CD4-positive, alpha-beta T cell (primary cell): ENCODE data around the gene SPATA17. TPM values are rescaled to one million over a fixed set of nuclear protein-coding genes. Genes with fewer than 3 reads are reported as not detected.

ENCODE experiments used
- ATAC-seq: fragments of 200-7000 bp; cut with Tn5 transposase; one replicate; pipeline ENCODE4 v1.10.0; 2022; ENCODE audit warnings: mild to moderate bottlenecking; ENCODE audit not compliant: poor library complexity
- CTCF ChIA-PET: fragments of 350-600 bp; sonication (Branson Sonifier 250); formaldehyde crosslinking; loops from one replicate; lab custom pipeline; 2021; ENCODE audit warnings: antibody characterized with exemption, inconsistent platforms; lab: Charles Lee
- POLR2A ChIA-PET: fragments of 350-600 bp; sonication (Branson Sonifier 250); formaldehyde crosslinking; loops from one replicate; lab custom pipeline; 2021; ENCODE audit warnings: antibody characterized with exemption, inconsistent platforms; lab: Charles Lee
- DNase-seq, 14 experiments: peaks; one replicate each; pipeline ENCODE4 v3.0.0-alpha.2; 2013 to 2020; ENCODE audit warnings: mixed read lengths in 2 of 14
- H3K27ac ChIP-seq, 2 donors: one replicate each; pipeline versions ENCODE4 v1.5.1 to v1.7.0; 2013; ENCODE audit warnings: low read length in 2 of 2, low read depth in 1 of 2, mild to moderate bottlenecking in 1 of 2
- H3K27me3 ChIP-seq, 2 experiments: 1 replicate in 1 of 2; 2 replicates in 1 of 2; pipeline versions ENCODE4 v1.6.1 to v1.7.0; 2013; ENCODE audit warnings: low read length in 2 of 2, control low read depth in 1 of 2, mild to moderate bottlenecking in 1 of 2, moderate library complexity in 1 of 2; ENCODE audit not compliant: insufficient read depth in 2 of 2, control insufficient read depth in 1 of 2
- H3K36me3 ChIP-seq: one replicate; pipeline ENCODE4 v1.6.1; 2013; ENCODE audit warnings: low read length, control low read depth; ENCODE audit not compliant: insufficient read depth
- H3K4me1 ChIP-seq: one replicate; pipeline ENCODE4 v1.6.1; 2013; ENCODE audit warnings: low read length, control low read depth; ENCODE audit not compliant: insufficient read depth
- H3K4me3 ChIP-seq: one replicate; pipeline ENCODE4 v1.5.1; 2013; ENCODE audit warnings: mild to moderate bottlenecking, low read length, moderate library complexity
- H3K9me3 ChIP-seq, 2 experiments: 1 replicate in 1 of 2; 2 replicates in 1 of 2; pipeline versions ENCODE4 v1.6.1 to v1.7.0; 2013; ENCODE audit warnings: low read length in 2 of 2, mild to moderate bottlenecking in 2 of 2, control low read depth in 1 of 2, moderate library complexity in 1 of 2; ENCODE audit not compliant: control insufficient read depth in 1 of 2, insufficient read depth in 1 of 2
- H3K27ac Mint-ChIP-seq: one replicate; pipeline ENCODE4 v1.8.0; 2020; ENCODE audit warnings: mixed read lengths
- H3K27me3 Mint-ChIP-seq: one replicate; pipeline ENCODE4 v1.8.0; 2021; ENCODE audit warnings: mixed read lengths
- H3K36me3 Mint-ChIP-seq: one replicate; pipeline ENCODE4 v1.8.0; 2021; ENCODE audit warnings: low read depth, mixed read lengths
- H3K4me1 Mint-ChIP-seq: one replicate; pipeline ENCODE4 v1.8.0; 2021; ENCODE audit warnings: low read depth, mixed read lengths
- H3K4me3 Mint-ChIP-seq: one replicate; pipeline ENCODE4 v1.8.0; 2020; ENCODE audit warnings: mild to moderate bottlenecking, mixed read lengths
- H3K9me3 Mint-ChIP-seq: one replicate; pipeline ENCODE4 v1.8.0; 2020; ENCODE audit warnings: mixed read lengths
- CTCF ChIP-seq: fragments of 200-600 bp; IDR thresholded peaks from one replicate; pipeline ENCODE4 v1.8.0; 2022; ENCODE audit warnings: antibody characterized with exemption, mild to moderate bottlenecking
- intact Hi-C, 2 experiments: fragments of 100-400 bp; cut with DNase I in 1 of 2; cut with micrococcal nuclease in 1 of 2; formaldehyde crosslinking; loops; one replicate each; pipeline versions ENCODE4 v1.15.1 to v1.9.0; 2023 to 2025; cut with DNase I, micrococcal nuclease
- total RNA-seq, 174 experiments: library from RNA in 2 of 174; stranded (reverse) in 2 of 174; gene quantifications; one replicate each; pipeline ENCODE4 v1.2.3 and lab custom pipeline; 2021 to 2026

The SPATA17 gene
- total RNA-seq, 2 experiments from 2014 or later, result not detected

- no peak for ATAC-seq
Measured at GRCh38 chr1:217846733-217847132, 215.6 kb downstream of the SPATA17 start.

GRCh38 chr1:217847643-217848042, 216.5 kb downstream of the SPATA17 start:
- Mint-ChIP-seq H3K9me3 (peaks cover under 1% of the 10 kb centered on the region), H3K27me3 (no peaks in the 10 kb centered on the region), H3K4me3 (no peak overlapping the region), H3K36me3 (no peaks in the 10 kb centered on the region), H3K27ac (no peak overlapping the region), H3K4me1 (no peaks in the 10 kb centered on the region)
- intact Hi-C loops, result no loop called here
- DNase-seq (no peak), ATAC-seq (no peak)
- H3K9me3 ChIP-seq, result no peaks in the 10 kb centered on the region
- H3K4me1 ChIP-seq, result no peaks in the 10 kb centered on the region
- no peak overlapping the region for H3K27ac ChIP-seq
- TF ChIP-seq CTCF, result no peak
- H3K36me3 ChIP-seq, result no peaks in the 10 kb centered on the region
- POLR2A ChIA-PET, result no interaction called here
- CTCF ChIA-PET, result no interaction called here
- H3K4me3 ChIP-seq, result no peak overlapping the region
- H3K27me3 ChIP-seq, result no peaks in the 10 kb centered on the region

More at GRCh38 chr1:217846733-217847132, 215.6 kb downstream of the SPATA17 start:
- no peaks in the 10 kb centered on the region for H3K36me3 Mint-ChIP-seq
- Histone ChIP-seq H3K27ac (no peak overlapping the region), H3K36me3 (no peaks in the 10 kb centered on the region), H3K4me3 (no peak overlapping the region), H3K27me3 (no peaks in the 10 kb centered on the region), H3K9me3 (no peaks in the 10 kb centered on the region), H3K4me1 (no peaks in the 10 kb centered on the region)
- POLR2A ChIA-PET, result no interaction called here
- H3K27ac Mint-ChIP-seq, result no peak overlapping the region
- H3K9me3 Mint-ChIP-seq, result no peaks in the 10 kb centered on the region
- no peak overlapping the region for H3K4me3 Mint-ChIP-seq
- no peaks in the 10 kb centered on the region for H3K4me1 Mint-ChIP-seq
- TF ChIP-seq CTCF, result no peak
- intact Hi-C loops, result no loop called here
- H3K27me3 Mint-ChIP-seq, result no peaks in the 10 kb centered on the region
- DNase-seq, result no peak
- CTCF ChIA-PET, result no interaction called here

GRCh38 chr1:217856342-217857034, 225.3 kb downstream of the SPATA17 start:
- Mint-ChIP-seq H3K4me3 (no peak overlapping the region), H3K36me3 (no peaks in the 10 kb centered on the region), H3K9me3 (peaks cover 7% of the 10 kb centered on the region), H3K27me3 (no peaks in the 10 kb centered on the region), H3K27ac (no peak overlapping the region), H3K4me1 (no peaks in the 10 kb centered on the region)
- ATAC-seq (no peak), DNase-seq (no peak)
- ChIA-PET CTCF (no interaction called here), POLR2A (no interaction called here)
- H3K4me1 ChIP-seq, result no peaks in the 10 kb centered on the region
- peaks cover 0 to 4% of the 10 kb centered on the region in 2 experiments for H3K9me3 ChIP-seq
- H3K27me3 ChIP-seq, result no peaks in the 10 kb centered on the region
- TF ChIP-seq CTCF, result no peak
- H3K4me3 ChIP-seq, result no peak overlapping the region
- intact Hi-C loops, result no loop called here
- no peaks in the 10 kb centered on the region for H3K36me3 ChIP-seq
- H3K27ac ChIP-seq, result no peak overlapping the region
